RWPE1 (cell line): ENCODE measurements around the gene ZNRF1.

Experiments used
- CTCF ChIA-PET: fragments of 350-600 bp; sonication (Branson Sonifier 250); formaldehyde crosslinking; extraction: SDS; loops from one replicate; lab custom pipeline; 2021; lab: Yijun Ruan, JAX
- POLR2A ChIA-PET: fragments of 400-600 bp; formaldehyde crosslinking; extraction: SDS; loops from one replicate; lab custom pipeline; 2020; ENCODE audit warnings: antibody characterized with exemption; ENCODE audit not compliant: low non-redundant PET; lab: Yijun Ruan, JAX
- DNase-seq: peaks from one replicate; pipeline ENCODE4 v3.0.0; 2012; ENCODE audit warnings: low spot score
- H3K27ac ChIP-seq: fragments of 450-650 bp; 2 replicates; pipeline ENCODE4 v1.5.1; 2017
- TF ChIP-seq, protein P1 (sequence below): fragments of 450-650 bp; conservative IDR thresholded peaks from 2 replicates; pipeline ENCODE4 v1.5.1; 2017; ENCODE audit warnings: low read depth, mild to moderate bottlenecking

The ZNRF1 gene

DNA sequence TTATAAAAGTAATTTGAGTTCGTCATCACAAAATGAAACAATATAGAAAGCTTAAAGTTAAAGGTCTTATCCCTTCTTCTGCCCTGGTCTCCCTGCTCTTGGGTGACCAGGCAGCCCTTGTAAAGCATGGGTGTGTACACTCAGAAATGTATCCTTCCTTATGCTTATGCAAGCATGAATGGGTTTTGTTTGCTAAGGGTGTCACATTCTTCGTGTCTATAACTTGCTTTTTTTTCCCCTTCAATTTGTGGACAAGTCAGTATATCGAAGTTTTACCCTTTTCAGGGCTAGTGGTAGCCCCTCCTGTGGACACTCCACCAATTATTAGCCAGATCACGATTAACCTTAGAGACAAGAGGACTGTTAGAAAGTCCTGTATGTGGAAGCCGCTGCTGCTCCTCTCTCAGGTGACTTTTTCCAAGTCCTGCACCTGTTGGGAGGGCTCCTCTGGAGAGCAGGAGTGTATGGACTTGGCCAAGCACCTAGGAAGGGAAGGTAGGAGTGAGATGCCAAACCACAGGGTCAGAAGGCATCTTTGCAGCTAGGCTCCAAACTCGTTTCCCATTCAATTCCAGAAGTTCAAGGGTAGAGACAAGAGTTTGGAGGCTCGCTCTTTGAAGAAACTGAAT is 66.8 kb downstream of the ZNRF1 start:
- ChIA-PET POLR2A (no interaction called here), CTCF (no interaction called here)
- TF ChIP-seq, protein P1, sequence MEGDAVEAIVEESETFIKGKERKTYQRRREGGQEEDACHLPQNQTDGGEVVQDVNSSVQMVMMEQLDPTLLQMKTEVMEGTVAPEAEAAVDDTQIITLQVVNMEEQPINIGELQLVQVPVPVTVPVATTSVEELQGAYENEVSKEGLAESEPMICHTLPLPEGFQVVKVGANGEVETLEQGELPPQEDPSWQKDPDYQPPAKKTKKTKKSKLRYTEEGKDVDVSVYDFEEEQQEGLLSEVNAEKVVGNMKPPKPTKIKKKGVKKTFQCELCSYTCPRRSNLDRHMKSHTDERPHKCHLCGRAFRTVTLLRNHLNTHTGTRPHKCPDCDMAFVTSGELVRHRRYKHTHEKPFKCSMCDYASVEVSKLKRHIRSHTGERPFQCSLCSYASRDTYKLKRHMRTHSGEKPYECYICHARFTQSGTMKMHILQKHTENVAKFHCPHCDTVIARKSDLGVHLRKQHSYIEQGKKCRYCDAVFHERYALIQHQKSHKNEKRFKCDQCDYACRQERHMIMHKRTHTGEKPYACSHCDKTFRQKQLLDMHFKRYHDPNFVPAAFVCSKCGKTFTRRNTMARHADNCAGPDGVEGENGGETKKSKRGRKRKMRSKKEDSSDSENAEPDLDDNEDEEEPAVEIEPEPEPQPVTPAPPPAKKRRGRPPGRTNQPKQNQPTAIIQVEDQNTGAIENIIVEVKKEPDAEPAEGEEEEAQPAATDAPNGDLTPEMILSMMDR, result no peak
- H3K27ac ChIP-seq, result no peak overlapping the region
- no peak for DNase-seq

DNA sequence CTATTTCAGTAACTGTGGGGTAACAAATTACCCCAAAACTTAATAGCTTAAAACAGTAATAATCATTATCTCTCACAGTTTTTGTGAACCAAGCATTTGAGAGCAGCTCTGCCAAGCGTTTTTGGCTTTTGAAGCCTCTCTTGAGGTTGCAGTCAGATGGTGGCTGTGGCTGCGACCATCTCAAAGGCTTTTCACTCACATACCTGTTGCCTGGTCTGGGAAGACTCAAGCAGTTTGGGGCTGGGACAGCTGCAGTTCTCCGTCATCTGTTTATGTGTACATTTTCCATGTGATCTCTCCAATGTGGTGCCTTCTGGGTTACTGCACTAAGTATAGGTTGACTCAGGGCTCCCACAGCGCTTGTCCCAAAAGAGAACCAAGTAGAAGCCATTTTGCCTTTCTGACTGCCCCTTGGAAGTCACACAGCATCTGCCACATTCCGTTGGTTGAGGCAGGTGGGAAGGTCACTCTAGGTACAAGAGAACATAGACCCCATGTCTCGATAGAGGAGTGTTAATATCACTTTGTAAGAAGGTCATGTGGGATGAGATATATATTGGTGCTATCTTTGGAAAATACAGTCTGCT is 68.1 kb downstream of the ZNRF1 start:
- no peak for DNase-seq
- no peak overlapping the region for H3K27ac ChIP-seq
- ChIA-PET CTCF (no interaction called here), POLR2A (no interaction called here)
- TF ChIP-seq, protein P1, result no peak

DNA sequence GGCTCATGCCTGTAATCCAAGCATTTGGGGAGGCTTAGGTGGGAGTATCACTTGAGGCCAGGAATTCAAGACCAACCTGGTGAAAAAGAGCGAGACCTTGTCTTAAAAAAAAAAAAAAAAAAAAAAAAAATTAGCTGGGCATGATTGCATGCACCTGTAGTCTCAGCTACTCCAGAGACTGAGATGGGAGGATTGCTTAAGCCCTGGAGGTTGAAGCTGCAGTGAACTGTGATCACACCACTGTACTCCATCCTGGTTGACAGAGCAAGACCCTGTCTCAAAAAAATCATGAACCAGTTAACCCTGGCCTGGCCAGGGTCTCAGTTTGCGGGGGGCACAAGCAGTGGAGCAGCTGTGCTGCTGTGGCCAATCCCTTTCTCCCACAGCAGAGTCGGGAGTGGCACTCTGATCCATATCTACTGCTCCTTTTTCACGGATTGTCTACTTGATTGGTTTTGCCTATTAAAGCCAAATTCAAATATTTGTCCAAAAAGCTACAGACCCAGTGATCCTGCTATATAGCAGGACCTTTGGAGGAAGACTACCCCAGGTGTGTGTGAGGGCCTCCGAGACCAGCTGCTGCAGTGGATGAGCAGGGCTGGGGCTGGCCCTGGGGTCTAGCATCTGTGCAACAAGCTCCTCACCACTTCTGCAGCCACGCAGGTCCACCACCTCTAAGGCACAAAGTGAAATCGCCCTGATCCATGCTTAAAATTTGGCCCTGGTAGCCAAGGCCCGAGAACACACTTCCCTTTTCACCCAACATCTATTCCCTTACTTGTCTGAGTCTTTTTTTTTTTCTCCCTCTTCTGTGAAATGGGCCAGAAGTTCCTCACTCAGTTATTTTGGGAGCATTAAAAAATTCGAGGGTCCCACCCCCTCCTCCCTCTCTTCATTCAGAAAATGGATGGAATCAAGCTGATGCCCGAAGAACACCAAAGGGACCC is 69.5 kb downstream of the ZNRF1 start:
- TF ChIP-seq, protein P1, result no peak
- POLR2A ChIA-PET, result no interaction called here
- DNase-seq, result no peak
- H3K27ac ChIP-seq, result no peak overlapping the region
- CTCF ChIA-PET, result interaction anchor here (0.6 kb wide), 1 partner anchor 196 kb away, joined by 5 read pairs; no protein-coding TSS in a partner anchor

DNA sequence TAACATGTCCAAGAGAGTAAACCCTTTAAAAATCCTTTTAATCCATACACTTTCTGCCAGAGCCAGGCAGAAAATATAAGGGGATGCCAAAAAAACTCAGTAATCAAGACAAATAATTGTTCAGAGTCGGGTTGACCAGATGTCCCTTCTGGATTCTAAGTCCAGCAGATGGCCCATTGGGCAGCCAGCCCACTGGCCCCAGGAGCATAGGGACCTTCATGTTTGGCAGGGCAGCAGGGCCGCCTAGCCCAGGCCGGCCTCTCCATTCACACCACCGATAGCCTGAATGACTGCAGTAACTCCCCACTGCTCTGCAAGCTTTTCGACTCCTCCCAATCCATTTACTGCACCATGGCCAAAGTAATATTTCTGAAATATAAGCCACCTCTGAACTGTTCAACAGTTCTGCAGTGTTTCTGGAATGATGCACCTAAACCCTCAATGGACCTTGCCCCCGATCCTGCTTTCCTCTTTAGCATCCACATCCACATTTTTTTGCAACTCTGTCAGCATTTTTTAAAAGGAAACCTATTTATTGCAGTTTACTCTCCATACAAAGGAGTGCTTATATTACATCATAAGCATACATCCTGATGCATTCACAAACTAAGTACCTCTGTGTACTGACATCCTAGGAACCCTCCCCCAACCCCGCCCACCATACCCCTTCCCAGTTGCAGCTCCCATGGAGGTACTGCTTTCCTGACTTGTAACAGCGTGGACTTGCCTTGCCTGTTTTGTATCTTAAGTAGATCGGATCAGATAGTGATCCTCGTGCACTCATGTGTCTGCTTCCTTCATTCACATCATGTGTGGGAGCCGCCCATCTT is 71.4 kb downstream of the ZNRF1 start:
- no peak overlapping the region for H3K27ac ChIP-seq
- ChIA-PET POLR2A (interaction anchor here (0.6 kb wide), 1 partner anchor 14 kb away, joined by 3 read pairs; no protein-coding TSS in a partner anchor), CTCF (interaction anchor here (0.5 kb wide), 1 partner anchor 40 kb away, joined by 8 read pairs; no protein-coding TSS in a partner anchor)
- DNase-seq, result no peak
- TF ChIP-seq, protein P1, result no peak

DNA sequence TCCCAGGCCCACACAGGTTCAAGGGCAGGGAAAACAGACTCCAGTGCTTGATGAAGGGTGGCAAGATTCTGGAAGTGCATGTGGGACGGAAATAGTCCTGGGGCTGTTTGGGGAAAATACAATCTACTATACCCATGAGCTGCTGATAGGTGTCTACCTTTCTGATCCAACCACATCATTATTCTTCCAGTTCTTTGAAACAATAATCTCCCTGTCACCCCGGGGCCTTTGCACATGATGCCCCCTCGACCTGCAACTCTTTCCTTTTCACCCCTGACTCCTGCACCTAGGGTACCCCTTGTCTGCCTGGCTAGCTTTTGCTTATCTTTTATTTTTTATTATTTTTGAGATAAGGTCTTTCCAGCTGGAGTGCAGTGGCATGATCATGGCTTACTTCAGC is 72.8 kb downstream of the ZNRF1 start:
- ChIA-PET CTCF (no interaction called here), POLR2A (no interaction called here)
- no peak overlapping the region for H3K27ac ChIP-seq
- no peak for DNase-seq
- TF ChIP-seq, protein P1, result no peak
